Measurements from ENCODE around the gene SUMF1. TPM values are rescaled to one million over a fixed set of nuclear protein-coding genes. Genes with fewer than 3 reads are reported as not detected.
"Not testable (repeated sequence)": the region's sequence is repeated elsewhere in the genome, so short reads cannot be mapped to it uniquely, and the experiment has no call there.

Gene SUMF1
- total RNA-seq, 1 donor from 2014 or later: 42.5 TPM

DNA sequence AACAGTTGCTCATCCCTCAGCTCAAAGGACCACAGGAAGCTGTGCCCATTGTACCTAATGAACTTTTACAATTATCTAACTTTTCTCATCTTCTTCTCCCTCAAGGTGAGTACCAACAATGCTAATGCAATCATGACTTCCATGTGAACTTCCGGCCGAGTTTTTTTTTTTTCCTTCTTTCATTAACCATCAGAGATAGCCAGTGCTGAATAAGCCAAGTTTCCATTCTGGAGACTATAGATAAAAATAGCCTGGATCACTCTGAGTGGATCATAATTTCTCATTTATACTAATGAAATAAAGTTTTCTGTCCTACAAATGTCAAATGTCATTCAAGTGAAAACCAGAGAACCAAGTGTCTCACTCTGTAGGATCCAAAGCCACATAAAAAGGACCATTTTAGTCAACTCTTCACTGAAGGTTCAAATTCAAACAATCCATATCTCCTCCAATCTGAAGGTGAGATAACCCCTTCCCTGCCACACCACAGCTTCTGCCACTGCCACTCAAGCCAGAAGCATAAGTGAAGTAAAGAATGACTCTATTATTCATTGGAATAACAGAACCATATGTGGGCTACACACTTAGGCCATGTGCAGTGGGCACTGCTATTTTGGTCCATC is 5.5 kb downstream of the SUMF1 start:
- DNase-seq (ENCODE audit: low read depth in 2 of 2): peak in 1 of 2 donors; percentile 15

DNA sequence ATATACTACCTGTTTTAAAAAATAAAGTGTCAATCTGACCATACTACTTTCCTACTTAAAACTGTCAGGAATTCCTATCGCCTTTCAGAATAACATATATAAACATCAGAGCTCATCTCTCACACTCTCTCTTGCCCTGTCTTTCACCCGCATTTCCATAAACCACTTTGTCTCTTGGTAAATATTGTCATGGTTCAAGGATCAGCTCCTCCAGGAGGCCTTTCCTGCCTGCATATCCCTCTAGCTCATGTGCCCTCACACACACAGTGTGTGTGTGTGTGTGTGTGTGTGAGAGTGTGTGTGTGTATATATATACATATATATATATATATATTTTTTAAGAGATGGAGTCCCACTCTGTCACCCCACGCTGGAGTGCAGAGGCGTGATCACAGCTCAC is 6.7 kb downstream of the SUMF1 start:
- no peak for DNase-seq (ENCODE audit: low read depth in 2 of 2)

- no peak for DNase-seq (ENCODE audit: low read depth in 2 of 2)
Observed at GRCh38 chr3:4458961-4459360, 8.1 kb downstream of the SUMF1 start.

GRCh38 chr3:4456780-4457179 is 10.3 kb downstream of the SUMF1 start:
- not testable (repeated sequence) for DNase-seq (ENCODE audit: low read depth in 2 of 2)

- no peak for DNase-seq (ENCODE audit: low read depth in 2 of 2)
Observed at GRCh38 chr3:4454142-4454541, 12.9 kb downstream of the SUMF1 start.

DNA sequence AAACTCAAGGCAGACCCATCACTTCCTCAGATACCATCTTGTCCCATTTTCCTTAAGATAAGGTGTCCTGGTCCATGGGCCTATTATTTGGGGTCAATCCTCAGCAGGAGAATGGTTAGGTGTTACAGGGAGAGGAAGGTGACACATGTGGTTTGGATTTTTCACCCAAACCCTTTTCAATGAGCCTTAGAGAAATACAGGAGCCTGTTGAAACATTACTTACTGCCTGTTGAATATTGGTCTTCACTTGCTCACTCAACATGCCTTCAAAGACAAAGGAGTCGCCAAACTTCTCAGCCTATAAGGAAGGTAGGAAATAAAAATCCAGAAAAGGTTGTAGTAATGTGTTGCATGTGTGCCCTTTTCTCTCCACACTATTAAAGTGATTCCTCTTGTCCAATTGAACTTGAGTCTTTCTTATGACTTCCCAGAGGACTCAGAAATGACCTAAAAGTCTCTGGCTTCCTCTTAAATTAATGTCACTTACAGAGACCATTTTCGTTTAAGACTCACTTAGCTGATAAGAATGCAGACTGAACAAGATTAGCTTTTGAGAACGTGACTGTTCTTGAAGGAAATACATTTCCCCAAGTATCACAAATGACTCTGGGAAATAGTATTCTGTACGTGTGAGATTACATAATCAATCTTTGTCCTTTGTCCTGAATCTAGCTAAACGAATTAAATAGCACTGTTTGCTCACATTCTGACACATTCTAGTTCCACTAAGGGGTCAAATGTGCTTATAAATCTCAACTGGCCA is 17.8 kb downstream of the SUMF1 start:
- DNase-seq (ENCODE audit: low read depth in 2 of 2): no peak

DNA sequence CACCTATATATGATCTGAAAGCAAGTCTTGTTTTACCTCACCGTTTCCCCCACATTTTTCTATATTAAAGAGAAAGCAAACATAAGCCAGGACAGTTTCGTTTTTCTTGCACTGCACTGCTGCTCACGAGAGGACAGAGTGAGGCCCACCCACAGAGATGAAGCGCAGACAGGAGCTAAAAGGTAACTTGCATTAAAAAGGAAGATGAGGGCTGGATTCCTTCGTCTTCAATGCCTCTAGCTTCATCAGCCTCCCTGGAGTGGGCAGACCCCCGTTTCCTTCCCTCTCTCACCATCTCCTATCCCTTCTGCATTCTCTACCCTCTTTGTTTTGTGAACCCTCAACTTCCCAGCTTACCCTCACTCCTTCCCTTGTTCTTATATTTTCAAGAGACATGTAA is 18.9 kb downstream of the SUMF1 start:
- DNase-seq (ENCODE audit: low read depth in 2 of 2): no peak

DNA sequence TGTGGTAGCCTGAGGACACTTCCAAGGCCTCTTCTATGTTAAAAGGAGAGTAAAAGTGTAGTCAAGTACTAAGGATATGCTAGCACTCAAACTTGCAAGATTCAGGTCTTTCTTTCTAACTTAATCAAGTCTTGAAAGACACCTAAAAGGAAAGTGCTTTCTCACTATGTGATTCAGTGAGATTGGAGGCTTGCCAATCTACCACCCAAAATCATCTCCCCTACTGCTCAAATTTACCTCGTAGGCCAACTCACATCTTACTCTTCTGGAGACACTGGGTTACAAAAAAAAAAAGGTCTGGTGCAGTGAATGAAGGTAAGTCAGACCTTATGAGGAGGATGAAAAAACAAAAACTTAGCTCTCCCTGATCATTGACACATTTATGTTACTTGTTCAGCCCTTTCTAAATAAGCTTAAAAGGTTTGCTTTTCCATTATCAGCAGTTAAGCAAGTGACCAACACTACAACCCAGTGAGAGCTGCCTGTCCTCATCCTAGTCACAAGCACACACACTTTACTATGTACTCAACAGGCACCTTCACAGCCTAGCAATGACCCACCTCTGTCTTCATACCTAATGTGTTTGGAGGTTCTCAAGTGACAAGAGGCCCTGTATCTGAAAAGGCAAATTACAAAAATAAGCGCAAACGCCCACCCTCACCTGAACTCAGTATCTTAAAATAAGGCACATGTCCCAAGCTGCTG is 19.6 kb downstream of the SUMF1 start:
- DNase-seq (ENCODE audit: low read depth in 2 of 2): no peak

DNA sequence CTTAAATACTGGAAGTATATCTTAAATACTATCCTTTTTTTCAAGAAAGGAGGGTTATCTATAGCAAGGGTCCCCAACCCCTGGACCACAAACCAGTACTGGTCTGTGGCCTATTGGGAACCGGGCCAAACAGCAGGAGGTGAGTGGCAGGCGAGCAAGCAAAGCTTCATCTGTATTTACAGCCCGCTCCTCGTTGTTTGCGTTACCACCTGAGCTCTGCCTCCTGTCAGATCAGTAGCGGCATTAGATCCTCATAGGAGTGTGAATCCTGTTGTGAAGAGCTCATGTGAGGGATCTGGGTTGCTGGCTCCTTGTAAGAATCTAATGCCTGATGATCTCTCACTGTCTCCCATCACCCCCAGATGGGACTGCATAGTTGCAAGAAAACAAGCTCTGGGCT is 26.1 kb downstream of the SUMF1 start:
- no peak for DNase-seq (ENCODE audit: low read depth in 2 of 2)

DNA sequence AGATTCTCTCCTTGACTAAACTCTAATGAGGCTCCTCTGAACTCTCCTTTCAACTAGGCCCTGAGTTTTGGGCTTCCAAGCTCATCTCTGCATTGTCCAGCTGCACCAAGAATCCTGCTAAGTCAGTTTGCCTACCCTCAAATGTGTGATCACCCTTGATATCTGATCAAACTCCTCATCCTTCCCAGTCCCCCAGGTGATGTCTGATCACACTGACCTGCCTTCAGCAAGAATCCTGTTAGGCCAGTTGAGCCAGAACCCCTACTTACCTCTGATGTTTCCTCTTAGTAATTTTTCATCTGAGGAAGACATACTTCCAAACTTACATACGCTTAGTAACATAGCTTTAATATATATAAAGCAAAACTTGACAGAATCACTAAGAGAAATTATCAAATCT is 28.8 kb downstream of the SUMF1 start:
- DNase-seq (ENCODE audit: low read depth in 2 of 2): no peak

- DNase-seq (ENCODE audit: low read depth in 2 of 2): no peak
Observed at GRCh38 chr3:4432259-4432658, 34.8 kb downstream of the SUMF1 start.

DNA sequence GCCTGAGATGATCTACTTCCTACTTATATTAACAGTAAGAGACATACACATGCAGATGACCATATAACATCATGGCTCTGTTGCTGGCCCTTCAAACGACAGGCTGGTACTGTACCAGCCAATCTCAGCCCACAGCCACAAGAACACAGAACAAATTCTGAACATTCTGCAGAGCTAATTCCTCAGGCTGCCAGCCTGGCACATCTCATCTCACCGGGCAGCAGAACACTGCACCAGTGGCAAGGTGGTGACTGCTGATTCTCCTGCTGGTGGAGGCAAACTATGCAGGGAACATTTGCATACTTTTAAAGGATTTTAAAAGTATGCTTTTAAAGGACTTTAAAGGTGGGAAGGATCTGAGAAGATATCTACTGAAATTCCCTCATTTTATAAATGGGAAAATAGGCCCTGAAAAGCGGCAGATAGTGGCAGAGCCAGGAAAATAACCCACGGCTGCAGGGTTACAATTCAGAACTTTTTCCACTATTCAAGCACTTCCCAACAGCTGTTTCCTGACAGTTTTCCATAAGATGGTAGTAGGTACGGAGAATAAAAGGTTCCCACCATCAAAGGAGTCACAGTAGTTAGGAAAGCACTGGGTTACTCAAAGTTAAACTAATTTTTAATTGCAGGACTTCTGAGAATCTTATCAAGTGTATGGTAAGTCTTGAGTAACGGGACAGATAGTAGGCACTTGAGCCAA is 37.3 kb downstream of the SUMF1 start:
- DNase-seq (ENCODE audit: low read depth in 2 of 2): peak in 1 of 2 donors; percentile 83

DNA sequence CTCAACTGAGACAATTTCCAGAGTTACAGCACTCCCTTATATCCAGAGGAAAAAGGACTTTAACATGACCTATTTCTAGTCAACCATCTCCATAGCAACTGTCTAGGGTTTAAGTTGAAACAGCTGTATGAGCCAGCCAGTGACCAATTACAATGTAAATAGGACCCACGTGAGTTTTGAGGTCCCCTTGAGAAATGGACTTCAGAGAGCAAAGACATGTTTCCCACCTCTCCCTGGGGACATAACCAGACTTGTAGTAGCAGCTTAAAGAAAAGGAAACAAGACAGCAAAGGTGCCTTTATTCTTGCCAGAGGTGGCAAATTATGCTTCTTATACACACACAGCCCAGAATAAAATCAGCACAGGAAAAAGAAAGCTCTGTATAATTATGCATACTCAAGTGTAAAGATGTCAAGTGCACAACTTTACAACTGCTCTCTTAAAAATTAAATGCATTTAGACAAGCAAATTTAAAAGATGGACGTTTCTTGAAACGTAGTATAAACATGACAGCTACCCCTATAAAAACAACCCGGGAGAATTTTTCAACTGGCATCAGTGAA is 40.2 kb downstream of the SUMF1 start:
- peak; percentile 40 to 84 for DNase-seq (ENCODE audit: low read depth in 2 of 2)

- DNase-seq (ENCODE audit: low read depth in 2 of 2): no peak
Observed at GRCh38 chr3:4426261-4426781, 40.7 kb downstream of the SUMF1 start.

DNA sequence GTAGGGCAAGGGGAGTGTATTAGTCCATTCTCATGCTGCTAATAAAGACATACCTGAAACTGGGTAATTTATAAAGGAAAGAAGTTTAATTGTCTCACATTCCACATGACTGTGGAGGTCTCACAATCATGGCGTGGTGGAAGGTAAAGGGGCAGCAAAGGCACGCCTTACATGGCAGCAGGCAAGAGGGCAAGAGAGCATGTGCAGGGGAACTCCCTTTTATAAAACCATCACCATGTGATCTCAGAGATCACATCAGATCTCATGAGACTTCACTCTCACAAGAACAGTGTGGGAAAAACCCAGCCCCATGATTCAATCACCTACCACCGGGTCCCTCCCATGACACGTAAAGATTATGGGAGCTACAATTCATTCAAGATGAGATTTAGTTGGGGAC is 41.4 kb downstream of the SUMF1 start:
- no peak for DNase-seq (ENCODE audit: low read depth in 2 of 2)

DNA sequence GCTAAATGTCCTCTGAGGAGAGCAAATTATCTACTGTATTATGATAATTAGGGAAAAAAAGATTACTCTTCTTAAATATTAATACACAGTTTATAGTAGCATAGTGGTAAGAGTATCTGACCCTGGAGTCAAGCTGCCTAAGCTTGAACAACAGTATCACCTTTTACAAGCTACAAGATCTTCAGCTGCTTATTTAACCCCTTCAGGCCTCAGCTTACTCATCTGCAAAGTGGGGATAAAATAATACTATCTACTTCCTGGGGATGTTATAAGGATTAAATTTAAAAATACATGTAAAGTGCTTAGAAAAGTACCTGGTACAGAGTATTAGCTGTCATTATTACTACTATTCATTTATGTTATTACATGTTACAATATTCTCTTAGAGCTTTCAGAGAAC is 42.0 kb downstream of the SUMF1 start:
- no peak for DNase-seq (ENCODE audit: low read depth in 2 of 2)

GRCh38 chr3:4421121-4421520 is 45.9 kb downstream of the SUMF1 start:
- peak in 1 of 2 donors; percentile 75 for DNase-seq (ENCODE audit: low read depth in 2 of 2)

GRCh38 chr3:4419920-4420319 is 47.1 kb downstream of the SUMF1 start:
- no peak for DNase-seq (ENCODE audit: low read depth in 2 of 2)

- no peak for DNase-seq (ENCODE audit: low read depth in 2 of 2)
Observed at GRCh38 chr3:4419386-4419785, 47.7 kb downstream of the SUMF1 start.

GRCh38 chr3:4418156-4418555 is 48.9 kb downstream of the SUMF1 start:
- no peak for DNase-seq (ENCODE audit: low read depth in 2 of 2)

- DNase-seq (ENCODE audit: low read depth in 2 of 2): peak in 1 of 2 donors; percentile 53
Observed at GRCh38 chr3:4417449-4417848, 49.6 kb downstream of the SUMF1 start.

Data from lung microvascular endothelial cell (primary cell).